Kidney epithelial cell (primary cell): ENCODE measurements around the gene LRRC45. TPM values are rescaled to one million over a fixed set of nuclear protein-coding genes. Genes with fewer than 3 reads are reported as not detected.

Experiments
- DNase-seq: peaks from one replicate; pipeline ENCODE4 v3.0.0-alpha.2; 2010; ENCODE audit warnings: low read depth
- H3K27me3 ChIP-seq: 2 replicates; pipeline ENCODE4 v1.6.0; 2011; ENCODE audit warnings: low read length; ENCODE audit not compliant: control insufficient read depth, insufficient read depth
- H3K36me3 ChIP-seq: 2 replicates; pipeline ENCODE4 v1.5.1; 2011; ENCODE audit warnings: low read length; ENCODE audit not compliant: control insufficient read depth, insufficient read depth
- H3K4me3 ChIP-seq: 2 replicates; pipeline ENCODE4 v1.5.1; 2011; ENCODE audit warnings: low read depth, mild to moderate bottlenecking, control low read depth, low read length
- total RNA-seq: library from RNA; depleted of rRNA; stranded (reverse); fragments of >200 nt; gene quantifications from 2 replicates; pipeline ENCODE4 v1.2.3, GENCODE V29; 2015
- TF ChIP-seq, protein P1 (sequence below): IDR thresholded peaks from 2 replicates; pipeline ENCODE4 v1.5.1; 2011; ENCODE audit warnings: mild to moderate bottlenecking, moderate library complexity, low read length, control low read depth, inconsistent platforms; ENCODE audit not compliant: insufficient read depth, poor library complexity, severe bottlenecking

Gene LRRC45
- total RNA-seq, 1 donor from 2014 or later, result 16.1 TPM

GRCh38 chr17:82052638-82053059, 29.5 kb downstream of the LRRC45 start:
- TF ChIP-seq, protein P1, sequence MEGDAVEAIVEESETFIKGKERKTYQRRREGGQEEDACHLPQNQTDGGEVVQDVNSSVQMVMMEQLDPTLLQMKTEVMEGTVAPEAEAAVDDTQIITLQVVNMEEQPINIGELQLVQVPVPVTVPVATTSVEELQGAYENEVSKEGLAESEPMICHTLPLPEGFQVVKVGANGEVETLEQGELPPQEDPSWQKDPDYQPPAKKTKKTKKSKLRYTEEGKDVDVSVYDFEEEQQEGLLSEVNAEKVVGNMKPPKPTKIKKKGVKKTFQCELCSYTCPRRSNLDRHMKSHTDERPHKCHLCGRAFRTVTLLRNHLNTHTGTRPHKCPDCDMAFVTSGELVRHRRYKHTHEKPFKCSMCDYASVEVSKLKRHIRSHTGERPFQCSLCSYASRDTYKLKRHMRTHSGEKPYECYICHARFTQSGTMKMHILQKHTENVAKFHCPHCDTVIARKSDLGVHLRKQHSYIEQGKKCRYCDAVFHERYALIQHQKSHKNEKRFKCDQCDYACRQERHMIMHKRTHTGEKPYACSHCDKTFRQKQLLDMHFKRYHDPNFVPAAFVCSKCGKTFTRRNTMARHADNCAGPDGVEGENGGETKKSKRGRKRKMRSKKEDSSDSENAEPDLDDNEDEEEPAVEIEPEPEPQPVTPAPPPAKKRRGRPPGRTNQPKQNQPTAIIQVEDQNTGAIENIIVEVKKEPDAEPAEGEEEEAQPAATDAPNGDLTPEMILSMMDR, result no peak
- Histone ChIP-seq H3K4me3 (peak overlapping the region; percentile 80), H3K36me3 (peaks cover 3% of the 10 kb centered on the region), H3K27me3 (no peaks in the 10 kb centered on the region)
- no peak for DNase-seq

DNA sequence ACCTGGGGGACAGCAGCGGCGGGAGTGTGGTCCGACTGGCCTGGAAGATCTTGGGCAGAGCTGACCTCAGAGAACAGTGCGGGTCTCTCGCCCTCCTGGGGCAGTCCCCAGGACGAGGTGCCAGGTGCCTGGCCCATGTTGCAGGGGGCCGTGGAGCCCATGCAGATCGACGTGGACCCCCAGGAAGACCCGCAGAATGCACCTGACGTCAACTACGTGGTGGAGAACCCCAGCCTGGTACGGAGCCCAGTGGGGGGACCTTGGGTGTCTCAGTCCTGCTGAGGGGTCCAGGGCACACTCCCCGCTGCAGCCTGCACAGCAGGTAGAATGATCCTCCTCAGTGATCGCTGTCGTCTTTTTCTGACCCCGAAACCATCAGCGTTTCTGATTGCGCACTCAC, 30.0 kb downstream of the LRRC45 start:
- H3K4me3 ChIP-seq, result peak overlapping the region; percentile 80
- TF ChIP-seq, protein P1, result no peak
- DNase-seq, result no peak
- no peaks in the 10 kb centered on the region for H3K27me3 ChIP-seq
- H3K36me3 ChIP-seq, result peaks cover 3% of the 10 kb centered on the region

GRCh38 chr17:82053556-82054263, 30.6 kb downstream of the LRRC45 start:
- peaks cover 2% of the 10 kb centered on the region for H3K36me3 ChIP-seq
- no peak for DNase-seq
- TF ChIP-seq, protein P1, result no peak
- no peak overlapping the region for H3K4me3 ChIP-seq
- no peaks in the 10 kb centered on the region for H3K27me3 ChIP-seq

- no peak for DNase-seq
- TF ChIP-seq, protein P1, result no peak
- peaks cover 2% of the 10 kb centered on the region for H3K36me3 ChIP-seq
- H3K27me3 ChIP-seq, result no peaks in the 10 kb centered on the region
- H3K4me3 ChIP-seq, result no peak overlapping the region
Measured at GRCh38 chr17:82054351-82055022, 31.4 kb downstream of the LRRC45 start.

GRCh38 chr17:82055023-82055964, 32.2 kb downstream of the LRRC45 start:
- TF ChIP-seq, protein P1, result no peak
- no peak for DNase-seq
- H3K36me3 ChIP-seq, result no peaks in the 10 kb centered on the region
- H3K27me3 ChIP-seq, result no peaks in the 10 kb centered on the region
- no peak overlapping the region for H3K4me3 ChIP-seq
